HepG2 (cell line): Measurements from ENCODE around the gene RAPH1. TPM values are rescaled to one million over a fixed set of nuclear protein-coding genes. Genes with fewer than 3 reads are reported as not detected.

Experiments used
- BRCA1 ChIP-seq: sonication (generic); formaldehyde crosslinking; IDR thresholded peaks from 2 replicates; pipeline ENCODE4 v1.4.0; 2020; ENCODE audit warnings: missing genetic modification reagents
- CREBL2 ChIP-seq: sonication (generic); formaldehyde crosslinking; IDR thresholded peaks from 2 replicates; pipeline ENCODE4 v1.8.1; 2023; ENCODE audit warnings: missing genetic modification reagents, mild to moderate bottlenecking, borderline replicate concordance
- ELF1 ChIP-seq: sonication (generic); formaldehyde crosslinking; IDR thresholded peaks from 2 replicates; pipeline ENCODE4 v1.4.0; 2020; ENCODE audit warnings: missing genetic modification reagents
- MED8 ChIP-seq: sonication (generic); formaldehyde crosslinking; IDR thresholded peaks from 2 replicates; pipeline ENCODE4 v1.8.1; 2023; ENCODE audit warnings: mild to moderate bottlenecking, missing genetic modification reagents; ENCODE audit not compliant: insufficient replicate concordance
- NFKB2 ChIP-seq: sonication (generic); formaldehyde crosslinking; IDR thresholded peaks from 2 replicates; pipeline ENCODE4 v1.4.0; 2020; ENCODE audit warnings: missing genetic modification reagents, borderline replicate concordance
- NFYC ChIP-seq: IDR thresholded peaks from 2 replicates; pipeline ENCODE4 v1.6.1; 2016; ENCODE audit warnings: missing genetic modification reagents, missing compliant biosample characterization
- NR2C2 ChIP-seq: sonication (generic); formaldehyde crosslinking; IDR thresholded peaks from 2 replicates; pipeline ENCODE4 v1.4.0; 2020; ENCODE audit warnings: missing genetic modification reagents, mild to moderate bottlenecking, moderate library complexity, borderline replicate concordance
- NR2F2 ChIP-seq: IDR thresholded peaks from 2 replicates; pipeline ENCODE4 v1.6.1; 2012; ENCODE audit warnings: low read depth, inconsistent platforms, borderline replicate concordance
- PBX3 ChIP-seq: sonication (generic); formaldehyde crosslinking; IDR thresholded peaks from 2 replicates; pipeline ENCODE4 v1.8.1; 2023; ENCODE audit warnings: missing genetic modification reagents, inconsistent platforms, borderline replicate concordance
- REXO4 ChIP-seq: sonication (generic); formaldehyde crosslinking; IDR thresholded peaks from 2 replicates; pipeline ENCODE4 v1.8.0; 2022; ENCODE audit warnings: missing genetic modification reagents, mild to moderate bottlenecking, borderline replicate concordance
- RXRA ChIP-seq: sonication (generic); formaldehyde crosslinking; IDR thresholded peaks from 2 replicates; pipeline ENCODE4 v1.5.1; 2020; ENCODE audit warnings: missing genetic modification reagents
- SP5 ChIP-seq: IDR thresholded peaks from 2 replicates; pipeline ENCODE4 v1.6.1; 2016; ENCODE audit warnings: low read depth, borderline replicate concordance
- TBX3 ChIP-seq: fragments of 450-650 bp; IDR thresholded peaks from 2 replicates; pipeline ENCODE4 v1.6.1; 2017; ENCODE audit warnings: antibody characterized with exemption, mild to moderate bottlenecking, inconsistent platforms, borderline replicate concordance
- YEATS2 ChIP-seq: sonication (generic); formaldehyde crosslinking; IDR thresholded peaks from 2 replicates; pipeline ENCODE4 v1.4.0; 2020; ENCODE audit warnings: missing genetic modification reagents, borderline replicate concordance
- ZC3H4 ChIP-seq: sonication (generic); formaldehyde crosslinking; IDR thresholded peaks from 2 replicates; pipeline ENCODE4 v1.4.0; 2020; ENCODE audit warnings: missing genetic modification reagents, borderline replicate concordance
- ZEB1 ChIP-seq: IDR thresholded peaks from 2 replicates; pipeline ENCODE4 v1.6.1; 2012; ENCODE audit warnings: mild to moderate bottlenecking, low read depth, inconsistent platforms; ENCODE audit not compliant: insufficient replicate concordance
- ZFP1 ChIP-seq: IDR thresholded peaks from 2 replicates; pipeline ENCODE4 v1.6.1; 2016
- ZMYM4 ChIP-seq: sonication (generic); formaldehyde crosslinking; IDR thresholded peaks from 2 replicates; pipeline ENCODE4 v1.8.1; 2023; ENCODE audit warnings: mild to moderate bottlenecking, missing genetic modification reagents
- ZNF24 ChIP-seq: fragments of 450-650 bp; IDR thresholded peaks from 2 replicates; pipeline ENCODE4 v1.6.1; 2017; ENCODE audit warnings: antibody characterized with exemption, mild to moderate bottlenecking
- ZNF3 ChIP-seq: IDR thresholded peaks from 2 replicates; pipeline ENCODE4 v1.7.0; 2017; ENCODE audit warnings: inconsistent platforms
- ZNF558 ChIP-seq: sonication (generic); formaldehyde crosslinking; IDR thresholded peaks from 2 replicates; pipeline ENCODE4 v1.9.0; 2022; ENCODE audit warnings: mild to moderate bottlenecking, missing genetic modification reagents, borderline replicate concordance
- ZNF607 ChIP-seq: sonication (generic); formaldehyde crosslinking; IDR thresholded peaks from 2 replicates; pipeline ENCODE4 v1.5.1; 2020; ENCODE audit warnings: missing genetic modification reagents, mild to moderate bottlenecking, borderline replicate concordance
- ZNF768 ChIP-seq: sonication (generic); formaldehyde crosslinking; IDR thresholded peaks from 2 replicates; pipeline ENCODE4 v1.4.0; 2020; ENCODE audit warnings: missing genetic modification reagents
- polyA plus RNA-seq, 8 experiments: library from polyadenylated mRNA; depleted of rRNA in 3 of 8; stranded (reverse) in 7 of 8; unstranded in 1 of 8; fragments of >200 nt; fragmentation: Illumina TruSeq in 4 of 8; extraction: Trizol in 4 of 8; gene quantifications; 2 replicates each; pipeline versions ENCODE4 v1.2.1 to v1.2.3, GENCODE V29; 2011 to 2016; ENCODE audit warnings: low read depth in 4 of 8, missing spikeins in 1 of 8, mixed read lengths in 1 of 8; ENCODE audit not compliant: insufficient read depth in 1 of 8
- total RNA-seq, 5 experiments: library from RNA; depleted of rRNA; stranded (reverse); fragments of >200 nt; fragmentation: Illumina TruSeq; extraction: Trizol; gene quantifications; 2 replicates each; pipeline ENCODE4 v1.2.3, GENCODE V29; 2016; ENCODE audit warnings: low read depth in 1 of 5
- TF ChIP-seq, protein P1 (sequence below): sonication (generic); formaldehyde crosslinking; IDR thresholded peaks from 2 replicates; pipeline ENCODE4 v1.4.0; 2020; ENCODE audit warnings: missing genetic modification reagents
- TF ChIP-seq, protein P2 (sequence below): sonication (generic); formaldehyde crosslinking; IDR thresholded peaks from 2 replicates; pipeline ENCODE4 v1.5.0; 2020; ENCODE audit warnings: mild to moderate bottlenecking, missing genetic modification reagents
- TF ChIP-seq, protein P3 (sequence below): sonication (generic); formaldehyde crosslinking; IDR thresholded peaks from 2 replicates; pipeline ENCODE4 v1.4.0; 2020; ENCODE audit warnings: missing genetic modification reagents

RAPH1 gene
- total and polyA plus RNA-seq, 2 of the 13 experiments (the other 11 are each of a cell fraction or from before 2014, with no cell fraction given) = 5.3 to 6.7 TPM

DNA sequence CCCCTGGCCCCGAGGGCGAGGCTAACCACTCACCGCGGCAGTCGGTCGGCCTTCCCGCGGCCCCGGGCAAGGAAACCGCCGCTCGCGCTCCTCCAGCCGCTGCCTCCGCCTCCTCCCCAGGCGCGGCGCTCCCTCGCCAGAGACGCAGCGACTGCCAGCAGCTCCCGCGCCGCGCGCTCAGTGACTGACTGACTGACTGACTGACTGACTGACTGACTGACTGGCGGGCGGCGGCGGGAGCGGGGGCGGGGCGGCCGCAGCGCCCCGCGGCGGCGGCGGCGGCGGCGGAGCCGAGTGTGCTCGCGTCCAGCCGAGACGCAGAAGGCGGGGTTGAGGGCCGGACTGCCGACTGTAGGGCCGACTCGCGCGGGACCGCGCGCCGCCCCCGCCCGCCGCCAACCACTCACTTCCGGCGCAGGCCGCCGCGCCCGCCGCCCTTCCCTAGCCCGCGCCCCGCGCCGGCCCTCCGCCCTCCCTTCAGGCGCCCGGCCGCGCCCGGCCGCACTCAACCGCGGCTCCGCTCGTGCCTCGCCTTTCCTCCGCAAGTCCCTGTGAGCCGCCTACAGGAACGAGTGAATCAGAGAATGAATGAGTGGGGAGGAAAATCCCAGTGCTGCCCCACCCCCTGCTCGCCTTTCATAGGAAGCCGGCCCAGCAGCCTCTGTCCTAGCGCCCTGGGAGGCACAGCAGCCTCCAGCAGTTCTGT is at the start of gene RAPH1 (continued):
- TF ChIP-seq, protein P1, sequence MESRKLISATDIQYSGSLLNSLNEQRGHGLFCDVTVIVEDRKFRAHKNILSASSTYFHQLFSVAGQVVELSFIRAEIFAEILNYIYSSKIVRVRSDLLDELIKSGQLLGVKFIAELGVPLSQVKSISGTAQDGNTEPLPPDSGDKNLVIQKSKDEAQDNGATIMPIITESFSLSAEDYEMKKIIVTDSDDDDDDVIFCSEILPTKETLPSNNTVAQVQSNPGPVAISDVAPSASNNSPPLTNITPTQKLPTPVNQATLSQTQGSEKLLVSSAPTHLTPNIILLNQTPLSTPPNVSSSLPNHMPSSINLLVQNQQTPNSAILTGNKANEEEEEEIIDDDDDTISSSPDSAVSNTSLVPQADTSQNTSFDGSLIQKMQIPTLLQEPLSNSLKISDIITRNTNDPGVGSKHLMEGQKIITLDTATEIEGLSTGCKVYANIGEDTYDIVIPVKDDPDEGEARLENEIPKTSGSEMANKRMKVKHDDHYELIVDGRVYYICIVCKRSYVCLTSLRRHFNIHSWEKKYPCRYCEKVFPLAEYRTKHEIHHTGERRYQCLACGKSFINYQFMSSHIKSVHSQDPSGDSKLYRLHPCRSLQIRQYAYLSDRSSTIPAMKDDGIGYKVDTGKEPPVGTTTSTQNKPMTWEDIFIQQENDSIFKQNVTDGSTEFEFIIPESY (CRISPR knock-in tag) = no peak
- TF ChIP-seq NR2F2 (peak; percentile 14; the same call in 1 of the 2 replicates), ZNF607 (CRISPR knock-in tag) (0 out of 2 replicates have a peak, but pooled peaks have one; percentile 53), BRCA1 (no peak), SP5 (0 out of 2 replicates have a peak, but pooled peaks have one; percentile 14), PBX3 (CRISPR knock-in tag) (no peak), RXRA (CRISPR knock-in tag) (no peak), TBX3 (no peak), ZNF3 (CRISPR knock-in tag) (peak; percentile 99), ZC3H4 (CRISPR knock-in tag) (no peak), ZFP1 (CRISPR knock-in tag) (no peak), ZNF558 (no peak; the same call in 1 of the 2 replicates), YEATS2 (no peak), ZNF768 (CRISPR knock-in tag) (peak; percentile 91), ZNF24 (peak; percentile 90), CREBL2 (CRISPR knock-in tag) (peak; percentile 14; the same call in 1 of the 2 replicates), REXO4 (CRISPR knock-in tag) (no peak), NFYC (CRISPR knock-in tag) (no peak), MED8 (CRISPR knock-in tag) (no peak), ZMYM4 (CRISPR knock-in tag) (0 out of 2 replicates have a peak, but pooled peaks have one; percentile 22), ELF1 (CRISPR knock-in tag) (no peak), ZEB1 (no peak), NFKB2 (CRISPR knock-in tag) (peak; percentile 52; the same call in 1 of the 2 replicates), NR2C2 (CRISPR knock-in tag) (no peak; the same call in 1 of the 2 replicates)
- TF ChIP-seq, protein P2, sequence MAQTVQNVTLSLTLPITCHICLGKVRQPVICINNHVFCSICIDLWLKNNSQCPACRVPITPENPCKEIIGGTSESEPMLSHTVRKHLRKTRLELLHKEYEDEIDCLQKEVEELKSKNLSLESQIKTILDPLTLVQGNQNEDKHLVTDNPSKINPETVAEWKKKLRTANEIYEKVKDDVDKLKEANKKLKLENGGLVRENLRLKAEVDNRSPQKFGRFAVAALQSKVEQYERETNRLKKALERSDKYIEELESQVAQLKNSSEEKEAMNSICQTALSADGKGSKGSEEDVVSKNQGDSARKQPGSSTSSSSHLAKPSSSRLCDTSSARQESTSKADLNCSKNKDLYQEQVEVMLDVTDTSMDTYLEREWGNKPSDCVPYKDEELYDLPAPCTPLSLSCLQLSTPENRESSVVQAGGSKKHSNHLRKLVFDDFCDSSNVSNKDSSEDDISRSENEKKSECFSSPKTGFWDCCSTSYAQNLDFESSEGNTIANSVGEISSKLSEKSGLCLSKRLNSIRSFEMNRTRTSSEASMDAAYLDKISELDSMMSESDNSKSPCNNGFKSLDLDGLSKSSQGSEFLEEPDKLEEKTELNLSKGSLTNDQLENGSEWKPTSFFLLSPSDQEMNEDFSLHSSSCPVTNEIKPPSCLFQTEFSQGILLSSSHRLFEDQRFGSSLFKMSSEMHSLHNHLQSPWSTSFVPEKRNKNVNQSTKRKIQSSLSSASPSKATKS (CRISPR knock-in tag) = no peak; the same call in 1 of the 2 replicates
- TF ChIP-seq, protein P3, sequence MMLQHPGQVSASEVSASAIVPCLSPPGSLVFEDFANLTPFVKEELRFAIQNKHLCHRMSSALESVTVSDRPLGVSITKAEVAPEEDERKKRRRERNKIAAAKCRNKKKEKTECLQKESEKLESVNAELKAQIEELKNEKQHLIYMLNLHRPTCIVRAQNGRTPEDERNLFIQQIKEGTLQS = no peak
